ENCODE data around the gene OR12D2.

DNA sequence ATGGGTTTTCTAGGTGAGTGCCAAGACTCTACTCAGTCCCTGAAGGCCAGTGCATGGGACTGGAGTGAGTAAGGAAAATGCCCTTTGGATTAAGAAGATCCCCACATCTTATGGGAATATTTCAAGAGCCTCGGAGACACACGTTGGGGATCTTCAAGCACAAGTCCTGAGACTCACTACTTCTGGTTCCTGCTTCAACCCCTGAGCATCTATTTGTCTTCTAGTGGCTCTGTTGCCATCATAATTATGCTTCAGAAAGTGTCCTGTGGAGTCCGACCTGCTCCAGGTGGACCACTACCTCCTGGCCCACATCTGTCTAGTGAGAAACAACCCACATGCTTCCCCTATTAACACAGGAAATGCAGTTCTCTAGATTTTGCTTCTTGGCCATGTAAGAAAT lies 26.7 kb upstream of the OR12D2 start, which contains the start of gene OR5V1:
- TF ChIP-seq EP300 (IDR thresholded peaks at IDR 0.05) (no peak), CTCF (IDR thresholded peaks at IDR 0.05) (no peak), POLR2AphosphoS5 (IDR thresholded peaks at IDR 0.05) (no peak), POLR2A (IDR thresholded peaks at IDR 0.05) (no peak)
